Small intestine (tissue), 7 donors: ENCODE results near the gene CYB561. TPM values are rescaled to one million over a fixed set of nuclear protein-coding genes. Genes with fewer than 3 reads are reported as not detected.

Experiments used
- DNase-seq, 2 donors: peaks; one replicate each; pipeline versions ENCODE4 v3.0.0 to v3.0.0-alpha.2; 2013
- FAIRE-seq: peaks from 2 replicates; lab custom pipeline; 2012; peaks lifted over from hg19 to GRCh38; lab: Jason Lieb, UNC
- H3K27ac ChIP-seq, 3 donors: one replicate each; pipeline ENCODE4 v1.5.1; 2013; ENCODE audit warnings: low read length in 2 of 3, mild to moderate bottlenecking in 2 of 3, control low read depth in 1 of 3, inconsistent platforms in 1 of 3, low read depth in 1 of 3, moderate library complexity in 1 of 3
- H3K27me3 ChIP-seq, 3 donors: one replicate each; pipeline ENCODE4 v1.6.1; 2013; ENCODE audit warnings: low read length in 3 of 3, inconsistent platforms in 1 of 3; ENCODE audit not compliant: control insufficient read depth in 3 of 3, insufficient read depth in 3 of 3
- H3K36me3 ChIP-seq, 3 donors: one replicate each; pipeline ENCODE4 v1.6.1; 2013; ENCODE audit warnings: low read length in 3 of 3, inconsistent platforms in 1 of 3, low read depth in 1 of 3, mild to moderate bottlenecking in 1 of 3, moderate library complexity in 1 of 3; ENCODE audit not compliant: control insufficient read depth in 3 of 3, insufficient read depth in 2 of 3
- H3K4me1 ChIP-seq, 3 donors: one replicate each; pipeline ENCODE4 v1.6.1; 2013; ENCODE audit warnings: low read length in 2 of 3, inconsistent platforms in 1 of 3, low read depth in 1 of 3, mild to moderate bottlenecking in 1 of 3, moderate library complexity in 1 of 3; ENCODE audit not compliant: control insufficient read depth in 3 of 3, insufficient read depth in 2 of 3
- H3K4me3 ChIP-seq, 3 donors: one replicate each; pipeline ENCODE4 v1.5.1; 2013; ENCODE audit warnings: low read length in 3 of 3, control low read depth in 1 of 3, inconsistent platforms in 1 of 3, low read depth in 1 of 3, mild to moderate bottlenecking in 1 of 3, moderate library complexity in 1 of 3
- H3K9me3 ChIP-seq, 2 donors: one replicate each; pipeline ENCODE4 v1.6.1; 2013; ENCODE audit warnings: low read depth in 1 of 2, low read length in 1 of 2; ENCODE audit not compliant: control insufficient read depth in 2 of 2, insufficient read depth in 1 of 2
- WGBS, 3 donors: extraction: QIAGEN DNeasy Blood & Tissue Kit; methylation state at CpG; one replicate each; pipeline ENCODE4 v1.1.7; 2013; 5-methylcytosine and 5-hydroxymethylcytosine counted together
- polyA plus RNA-seq, 4 donors: library from polyadenylated mRNA; stranded (reverse) in 3 of 4; unstranded in 1 of 4; fragments of 200-250 nt in 3 of 4; fragments of 120-200 nt in 1 of 4; gene quantifications; one replicate each; pipeline versions ENCODE4 v1.2.1 to v1.2.3, GENCODE V29; 2013
- donor health status: healthy with polysubstance abuse.
- donor health status: control.
- donor health status: control.
- donor health status: Bipolar disorder and iron deficiency.
- donor health status: healthy.

CYB561 gene
- polyA plus RNA-seq, 4 donors, result 18.4 to 60.2 (median 34.3) TPM

- no peak overlapping the region for H3K4me3 ChIP-seq
- DNase-seq (no peak), FAIRE-seq (no peak)
- no peaks in the 10 kb centered on the region for H3K9me3 ChIP-seq
- peaks cover 0 to 38% (median 3%) of the 10 kb centered on the region in 3 donors for H3K4me1 ChIP-seq
- 92 to 94% (median 92%) methylated on average over 6 of the region's 6 CpGs for WGBS, 3 donors
- no peak overlapping the region for H3K27ac ChIP-seq
- H3K36me3 ChIP-seq, result peaks cover 0 to 23% (median 3%) of the 10 kb centered on the region in 3 donors
- peaks cover 0 to under 1% (median 0%) of the 10 kb centered on the region in 3 donors for H3K27me3 ChIP-seq
Measured at GRCh38 chr17:63443053-63443452, 3.1 kb downstream of the CYB561 start.

- H3K27me3 ChIP-seq, result peaks cover 0 to 5% (median 0%) of the 10 kb centered on the region in 3 donors
- DNase-seq (no peak), FAIRE-seq (no peak)
- no peak overlapping the region for H3K4me3 ChIP-seq
- peaks cover 0 to 23% (median 3%) of the 10 kb centered on the region in 3 donors for H3K36me3 ChIP-seq
- WGBS, 3 donors, result 81 to 86% (median 83%) methylated on average over 11 of the region's 11 CpGs
- H3K9me3 ChIP-seq, result no peaks in the 10 kb centered on the region
- no peak overlapping the region for H3K27ac ChIP-seq
- peaks cover 0 to 41% (median 1%) of the 10 kb centered on the region in 3 donors for H3K4me1 ChIP-seq
Measured at GRCh38 chr17:63442549-63443035, 3.5 kb downstream of the CYB561 start.

GRCh38 chr17:63442074-63442473 is 4.0 kb downstream of the CYB561 start:
- peaks cover 0 to 8% (median 0%) of the 10 kb centered on the region in 3 donors for H3K27me3 ChIP-seq
- peaks cover 0 to 41% (median 0%) of the 10 kb centered on the region in 3 donors for H3K4me1 ChIP-seq
- DNase-seq (no peak), FAIRE-seq (no peak)
- no peaks in the 10 kb centered on the region for H3K9me3 ChIP-seq
- H3K4me3 ChIP-seq, result no peak overlapping the region
- WGBS, 3 donors, result 86 to 89% (median 86%) methylated on average over 8 of the region's 8 CpGs
- no peak overlapping the region for H3K27ac ChIP-seq
- H3K36me3 ChIP-seq, result peaks cover 0 to 25% (median 3%) of the 10 kb centered on the region in 3 donors

- Histone ChIP-seq H3K27ac (no peak overlapping the region), H3K9me3 (no peaks in the 10 kb centered on the region), H3K27me3 (peaks cover 0 to 8% (median 0%) of the 10 kb centered on the region in 3 donors), H3K4me1 (peaks cover 0 to 36% (median 0%) of the 10 kb centered on the region in 3 donors), H3K36me3 (peaks cover 0 to 29% (median 3%) of the 10 kb centered on the region in 3 donors), H3K4me3 (no peak overlapping the region)
- FAIRE-seq (no peak), DNase-seq (no peak)
- 79 to 87% (median 85%) methylated on average over 13 of the region's 13 CpGs for WGBS, 3 donors
Measured at GRCh38 chr17:63441654-63442053, 4.5 kb downstream of the CYB561 start.

GRCh38 chr17:63440770-63441335 is 5.3 kb downstream of the CYB561 start:
- Histone ChIP-seq H3K4me1 (peaks cover 0 to 34% (median 0%) of the 10 kb centered on the region in 3 donors), H3K4me3 (no peak overlapping the region), H3K9me3 (no peaks in the 10 kb centered on the region), H3K36me3 (peaks cover 0 to 37% (median 3%) of the 10 kb centered on the region in 3 donors), H3K27me3 (peaks cover 0 to 8% (median 0%) of the 10 kb centered on the region in 3 donors), H3K27ac (peak overlapping the region in 1 of 3 donors; percentile 87)
- DNase-seq (no peak), FAIRE-seq (no peak)
- 71 to 84% (median 83%) methylated on average over 15 to 16 of the region's 16 CpGs for WGBS, 3 donors

- Histone ChIP-seq H3K9me3 (no peaks in the 10 kb centered on the region), H3K27ac (peak overlapping the region; percentile 22 to 87 (median 62)), H3K4me1 (peaks cover 0 to 34% (median 0%) of the 10 kb centered on the region in 3 donors), H3K36me3 (peaks cover 0 to 43% (median 3%) of the 10 kb centered on the region in 3 donors), H3K4me3 (no peak overlapping the region), H3K27me3 (peaks cover 0 to 8% (median 0%) of the 10 kb centered on the region in 3 donors)
- FAIRE-seq (no peak), DNase-seq (no peak)
- 76 to 86% (median 77%) methylated on average over 22 of the region's 22 CpGs for whole genome bisulfite sequencing, 3 donors
Measured at GRCh38 chr17:63440127-63440769, 5.9 kb downstream of the CYB561 start.

- peaks cover 0 to 32% (median 0%) of the 10 kb centered on the region in 3 donors for H3K4me1 ChIP-seq
- DNase-seq (peak in 1 of 2 donors; percentile 37), FAIRE-seq (no peak)
- no peaks in the 10 kb centered on the region for H3K9me3 ChIP-seq
- WGBS, 3 donors, result 47 to 84% (median 61%) methylated on average over 8 of the region's 8 CpGs
- H3K36me3 ChIP-seq, result peaks cover 0 to 49% (median 3%) of the 10 kb centered on the region in 3 donors
- H3K27me3 ChIP-seq, result peaks cover 0 to 8% (median 0%) of the 10 kb centered on the region in 3 donors
- no peak overlapping the region for H3K4me3 ChIP-seq
- H3K27ac ChIP-seq, result peak overlapping the region; percentile 22 to 87 (median 62)
Measured at GRCh38 chr17:63439687-63440086, 6.4 kb downstream of the CYB561 start.
